Thyroid gland (tissue), 4 donors: ENCODE results near the gene GPR31. TPM values are rescaled to one million over a fixed set of nuclear protein-coding genes. Genes with fewer than 3 reads are reported as not detected.

ENCODE experiments used
- DNase-seq, 2 donors: peaks; one replicate each; pipeline ENCODE4 v3.0.0-alpha.2; 2019
- H3K27ac ChIP-seq, 3 donors: fragments of 200-600 bp; sonication (generic); 1 replicate in 2 of 3; 2 replicates in 1 of 3; pipeline ENCODE4 v1.5.1; 2016 to 2019; ENCODE audit warnings: mild to moderate bottlenecking in 1 of 3, moderate library complexity in 1 of 3
- H3K27me3 ChIP-seq: fragments of 200-600 bp; sonication (generic); one replicate; pipeline ENCODE4 v1.5.1; 2019
- H3K36me3 ChIP-seq, 2 donors: fragments of 200-600 bp; sonication (generic); one replicate each; pipeline ENCODE4 v1.5.1; 2016 to 2019
- H3K4me1 ChIP-seq, 2 donors: fragments of 200-600 bp; sonication (generic); one replicate each; pipeline ENCODE4 v1.5.1; 2017 to 2019
- H3K4me3 ChIP-seq, 3 donors: fragments of 200-600 bp; sonication (generic); replicated peaks in 1 of 3; 1 replicate in 2 of 3; 2 replicates in 1 of 3; pipeline ENCODE4 v1.5.1; 2016; ENCODE audit warnings: mild to moderate bottlenecking in 1 of 3
- H3K9me3 ChIP-seq: fragments of 200-600 bp; sonication (generic); one replicate; pipeline ENCODE4 v1.5.1; 2017
- POLR2A ChIP-seq, 2 donors: fragments of 450-650 bp; IDR thresholded peaks; one replicate each; pipeline ENCODE4 v1.6.1; 2017; ENCODE audit warnings: antibody characterized with exemption in 2 of 2, mild to moderate bottlenecking in 2 of 2, moderate library complexity in 1 of 2
- WGBS, 2 donors: methylation state at CpG; one replicate each; pipeline ENCODE4 v1.1.5; 2017; 5-methylcytosine and 5-hydroxymethylcytosine counted together
- intact Hi-C: fragments of 100-400 bp; cut with DNase I; formaldehyde crosslinking; loops from one replicate; pipeline ENCODE4 v1.15.1; 2023
- total RNA-seq, 4 donors: library from RNA; depleted of rRNA; stranded (reverse); fragments of >200 nt; gene quantifications; one replicate each; pipeline ENCODE4 v1.2.3, GENCODE V29; 2016
- TF ChIP-seq, protein P1 (sequence below), 6 experiments: fragments of 200-600 bp in 3 of 6; fragments of 450-650 bp in 3 of 6; sonication (generic) in 3 of 6; IDR thresholded peaks; one replicate each; pipeline ENCODE4 v1.5.1; 2016 to 2019; ENCODE audit warnings: antibody characterized with exemption in 6 of 6, mild to moderate bottlenecking in 2 of 6, inconsistent platforms in 1 of 6, moderate library complexity in 1 of 6

The GPR31 gene
- total RNA-seq, 4 donors from 2014 or later = not detected

DNA sequence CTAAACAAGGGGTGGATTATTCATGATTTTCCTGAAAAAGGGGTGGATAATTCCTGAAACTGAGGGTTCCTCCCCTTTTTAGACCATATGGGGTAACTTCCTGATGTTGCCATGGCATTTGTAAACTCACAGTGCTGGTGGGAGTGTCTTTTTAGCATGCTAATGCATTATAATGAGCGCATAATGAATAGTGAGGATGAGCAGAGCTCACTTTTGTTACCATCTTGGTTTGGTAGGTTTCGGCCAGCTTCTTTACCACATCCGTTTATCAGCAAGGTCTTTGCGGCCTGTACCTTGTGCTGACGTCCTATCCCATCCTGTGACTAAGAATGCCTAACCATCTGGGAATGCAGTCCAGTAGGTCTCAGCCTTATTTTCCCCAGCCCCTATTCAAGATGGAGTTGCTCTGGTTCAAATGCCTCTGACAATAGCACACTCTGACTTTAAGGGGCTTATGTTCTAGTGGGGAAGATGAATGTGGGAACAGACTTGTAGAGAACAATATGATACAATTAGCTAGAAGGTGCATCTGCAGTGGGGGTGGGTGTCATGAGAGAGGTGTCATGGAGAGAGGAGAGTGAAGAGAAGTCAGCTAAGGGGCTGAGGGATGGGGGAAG, 4.2 kb upstream of the GPR31 start:
- Histone ChIP-seq H3K27me3 (no peaks in the 10 kb centered on the region), H3K36me3 (no peaks in the 10 kb centered on the region), H3K27ac (no peak overlapping the region), H3K9me3 (no peaks in the 10 kb centered on the region), H3K4me3 (no peak overlapping the region), H3K4me1 (no peaks in the 10 kb centered on the region)
- intact Hi-C loops = no loop called here
- 94 to 99% methylated on average over 5 of the region's 5 CpGs for WGBS, 2 donors
- TF ChIP-seq, protein P1, sequence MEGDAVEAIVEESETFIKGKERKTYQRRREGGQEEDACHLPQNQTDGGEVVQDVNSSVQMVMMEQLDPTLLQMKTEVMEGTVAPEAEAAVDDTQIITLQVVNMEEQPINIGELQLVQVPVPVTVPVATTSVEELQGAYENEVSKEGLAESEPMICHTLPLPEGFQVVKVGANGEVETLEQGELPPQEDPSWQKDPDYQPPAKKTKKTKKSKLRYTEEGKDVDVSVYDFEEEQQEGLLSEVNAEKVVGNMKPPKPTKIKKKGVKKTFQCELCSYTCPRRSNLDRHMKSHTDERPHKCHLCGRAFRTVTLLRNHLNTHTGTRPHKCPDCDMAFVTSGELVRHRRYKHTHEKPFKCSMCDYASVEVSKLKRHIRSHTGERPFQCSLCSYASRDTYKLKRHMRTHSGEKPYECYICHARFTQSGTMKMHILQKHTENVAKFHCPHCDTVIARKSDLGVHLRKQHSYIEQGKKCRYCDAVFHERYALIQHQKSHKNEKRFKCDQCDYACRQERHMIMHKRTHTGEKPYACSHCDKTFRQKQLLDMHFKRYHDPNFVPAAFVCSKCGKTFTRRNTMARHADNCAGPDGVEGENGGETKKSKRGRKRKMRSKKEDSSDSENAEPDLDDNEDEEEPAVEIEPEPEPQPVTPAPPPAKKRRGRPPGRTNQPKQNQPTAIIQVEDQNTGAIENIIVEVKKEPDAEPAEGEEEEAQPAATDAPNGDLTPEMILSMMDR (IDR thresholded peaks at IDR 0.05) = no peak
- TF ChIP-seq POLR2A (IDR thresholded peaks at IDR 0.05) = no peak
- DNase-seq = no peak

DNA sequence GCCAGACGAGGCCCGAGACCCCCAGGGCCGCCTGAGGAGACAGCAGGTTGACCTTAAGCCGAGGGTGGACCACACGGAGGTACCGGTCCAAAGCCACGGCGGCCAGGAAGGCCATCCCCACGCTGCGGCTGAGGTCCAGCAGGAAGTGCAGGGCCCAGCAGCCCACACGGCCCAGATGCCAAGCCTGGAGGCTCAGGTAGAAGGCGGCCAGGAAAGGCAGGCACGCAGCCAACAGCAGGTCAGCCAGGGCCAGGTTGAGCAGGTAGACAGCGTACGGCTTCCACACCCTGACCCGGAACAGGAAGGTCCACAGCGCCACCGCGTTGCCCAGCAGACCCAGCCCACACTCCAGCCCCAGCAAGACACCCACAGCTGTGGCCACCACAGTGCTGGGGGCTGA, 366 bp downstream of the GPR31 start:
- H3K36me3 ChIP-seq = no peaks in the 10 kb centered on the region
- H3K4me1 ChIP-seq = no peaks in the 10 kb centered on the region
- WGBS, 2 donors = 92 to 93% methylated on average over 11 to 13 of the region's 19 CpGs
- no peaks in the 10 kb centered on the region for H3K9me3 ChIP-seq
- DNase-seq = no peak
- intact Hi-C loops = no loop called here
- no peaks in the 10 kb centered on the region for H3K27me3 ChIP-seq
- TF ChIP-seq, protein P1 (IDR thresholded peaks at IDR 0.05) = no peak
- TF ChIP-seq POLR2A (IDR thresholded peaks at IDR 0.05) = no peak
- no peak overlapping the region for H3K27ac ChIP-seq
- no peak overlapping the region for H3K4me3 ChIP-seq

DNA sequence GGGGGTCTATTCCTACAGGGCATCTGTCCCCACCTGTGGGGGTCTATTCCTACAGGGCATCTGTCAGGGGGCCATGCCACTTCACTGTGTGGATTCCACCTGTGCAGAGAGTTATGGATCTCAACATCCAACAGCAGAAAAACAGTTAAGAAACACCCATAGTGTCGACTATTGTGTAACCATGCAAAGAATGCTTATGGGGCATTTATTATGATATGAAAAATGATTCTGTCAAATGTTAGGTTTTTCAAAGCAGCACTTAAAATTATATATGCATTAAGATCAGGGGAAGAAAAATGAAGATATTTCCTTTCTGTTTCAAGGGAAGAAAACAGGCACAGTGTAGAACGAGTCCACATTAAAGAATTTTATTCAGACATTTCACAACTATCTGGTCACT, 2.9 kb downstream of the GPR31 start:
- no peaks in the 10 kb centered on the region for H3K9me3 ChIP-seq
- no peaks in the 10 kb centered on the region for H3K4me1 ChIP-seq
- no peak for DNase-seq
- intact Hi-C loops = no loop called here
- no peak overlapping the region for H3K4me3 ChIP-seq
- TF ChIP-seq, protein P1 (IDR thresholded peaks at IDR 0.05) = no peak
- no peak for TF ChIP-seq POLR2A (IDR thresholded peaks at IDR 0.05)
- H3K27me3 ChIP-seq = no peaks in the 10 kb centered on the region
- no peaks in the 10 kb centered on the region for H3K36me3 ChIP-seq
- 80% methylated on average over 2 of the region's 2 CpGs for WGBS, 2 donors
- H3K27ac ChIP-seq = no peak overlapping the region

DNA sequence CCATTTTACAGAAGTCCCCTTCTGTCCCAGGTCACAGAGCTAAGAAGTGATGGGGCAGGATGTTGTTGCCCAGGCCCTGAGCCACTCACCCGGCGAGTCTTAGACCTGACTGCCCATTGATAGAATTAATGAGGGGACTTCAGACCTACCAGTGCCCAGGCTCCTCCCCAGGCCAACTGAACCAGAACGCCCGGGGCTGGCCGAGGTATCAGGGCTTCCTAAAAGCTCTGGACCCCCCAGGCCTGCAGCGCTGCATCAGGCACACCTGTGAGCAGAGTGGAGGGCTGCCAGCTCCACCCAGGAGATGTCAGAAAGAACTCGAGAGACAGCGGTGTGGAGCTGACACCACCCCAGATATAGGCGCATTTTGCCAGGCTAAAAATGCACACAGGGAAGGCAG, 3.5 kb downstream of the GPR31 start:
- H3K4me1 ChIP-seq = no peaks in the 10 kb centered on the region
- H3K4me3 ChIP-seq = no peak overlapping the region
- TF ChIP-seq, protein P1 (IDR thresholded peaks at IDR 0.05) = no peak
- WGBS, 2 donors = 71 to 79% methylated on average over 8 of the region's 9 CpGs
- intact Hi-C loops = no loop called here
- no peaks in the 10 kb centered on the region for H3K27me3 ChIP-seq
- no peaks in the 10 kb centered on the region for H3K36me3 ChIP-seq
- no peaks in the 10 kb centered on the region for H3K9me3 ChIP-seq
- no peak for DNase-seq
- no peak overlapping the region for H3K27ac ChIP-seq

DNA sequence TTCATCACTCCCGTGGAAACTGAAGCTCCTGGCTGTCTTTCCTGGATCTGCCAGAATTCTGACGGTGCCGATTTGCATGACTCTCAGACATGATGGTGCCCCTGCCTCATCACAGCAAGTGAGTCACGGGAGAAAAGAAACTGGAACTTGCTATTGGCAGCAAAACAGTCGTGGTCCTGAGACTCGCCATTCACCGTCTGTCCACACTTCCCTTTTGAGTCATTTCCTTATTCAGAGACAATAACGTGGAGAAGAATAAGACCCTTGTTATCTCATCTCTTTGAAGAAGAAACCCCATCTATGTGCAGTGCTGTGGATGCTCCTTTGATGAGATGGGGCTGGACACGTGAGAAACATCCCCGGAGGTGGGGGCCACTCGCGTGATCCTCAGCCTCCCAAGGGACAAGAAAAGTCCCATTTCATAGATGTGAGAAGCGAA, 4.2 kb downstream of the GPR31 start:
- no peaks in the 10 kb centered on the region for H3K4me1 ChIP-seq
- no peak for TF ChIP-seq POLR2A (IDR thresholded peaks at IDR 0.05)
- TF ChIP-seq, protein P1 (IDR thresholded peaks at IDR 0.05) = no peak
- 65 to 77% methylated on average over 13 of the region's 13 CpGs for WGBS, 2 donors
- no peaks in the 10 kb centered on the region for H3K27me3 ChIP-seq
- no peak overlapping the region for H3K4me3 ChIP-seq
- no peak for DNase-seq
- H3K9me3 ChIP-seq = no peaks in the 10 kb centered on the region
- H3K27ac ChIP-seq = no peak overlapping the region
- H3K36me3 ChIP-seq = no peaks in the 10 kb centered on the region
- intact Hi-C loops = no loop called here
